Tracheal epithelial cell (primary cell): ENCODE data around the gene PRR20B. TPM values are rescaled to one million over a fixed set of nuclear protein-coding genes. Genes with fewer than 3 reads are reported as not detected.

ENCODE experiments used
- total RNA-seq: library from RNA; depleted of rRNA; stranded (reverse); fragments of >200 nt; gene quantifications from 2 replicates; pipeline ENCODE4 v1.2.1, GENCODE V29; 2014

PRR20B gene
- not detected in 2 replicates for total RNA-seq

GRCh38 chr13:57147188-57147587 is at the start of gene PRR20B:
TSS of gene PRR20B (plus strand) at chr13:57147488. CDS start at chr13:57147875, 387 bp downstream.

GRCh38 chr13:57140235-57140968 is 6.9 kb upstream of the PRR20B start, which contains the start of gene PRR20A:
TSS of gene PRR20A (plus strand) at chr13:57140918. CDS start at chr13:57141305, 387 bp downstream.

DNA sequence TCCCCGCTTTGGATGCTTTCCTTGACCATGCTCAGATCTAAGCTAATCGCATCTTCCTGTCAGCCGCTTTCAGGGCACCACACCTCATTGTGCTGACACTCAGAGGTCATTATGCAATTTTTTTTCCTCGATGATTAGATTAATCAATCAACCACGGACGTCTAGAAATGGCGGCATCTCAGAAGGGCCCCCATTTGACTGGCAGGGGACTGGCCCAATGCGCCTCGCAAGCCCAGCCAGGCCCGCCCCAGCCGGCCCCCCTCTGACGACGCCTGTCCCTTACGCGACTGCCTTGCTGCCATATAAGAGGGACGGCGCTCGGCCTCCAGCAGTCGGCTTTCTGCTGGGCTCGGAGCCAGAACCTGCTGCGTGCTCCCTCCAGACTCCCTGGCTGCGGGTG is 6.5 kb downstream of the PRR20B start, which contains the start of gene PRR20C:
PRR20C (plus strand) TSS at position 301 of the 400 bp plus-strand sequence. CDS start 387 bp downstream, outside the sequence.

DNA sequence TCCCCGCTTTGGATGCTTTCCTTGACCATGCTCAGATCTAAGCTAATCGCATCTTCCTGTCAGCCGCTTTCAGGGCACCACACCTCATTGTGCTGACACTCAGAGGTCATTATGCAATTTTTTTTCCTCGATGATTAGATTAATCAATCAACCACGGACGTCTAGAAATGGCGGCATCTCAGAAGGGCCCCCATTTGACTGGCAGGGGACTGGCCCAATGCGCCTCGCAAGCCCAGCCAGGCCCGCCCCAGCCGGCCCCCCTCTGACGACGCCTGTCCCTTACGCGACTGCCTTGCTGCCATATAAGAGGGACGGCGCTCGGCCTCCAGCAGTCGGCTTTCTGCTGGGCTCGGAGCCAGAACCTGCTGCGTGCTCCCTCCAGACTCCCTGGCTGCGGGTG is 13.0 kb downstream of the PRR20B start, which contains the start of gene PRR20D:
PRR20D (plus strand) TSS at position 301 of the 400 bp plus-strand sequence. CDS start 387 bp downstream, outside the sequence.

DNA sequence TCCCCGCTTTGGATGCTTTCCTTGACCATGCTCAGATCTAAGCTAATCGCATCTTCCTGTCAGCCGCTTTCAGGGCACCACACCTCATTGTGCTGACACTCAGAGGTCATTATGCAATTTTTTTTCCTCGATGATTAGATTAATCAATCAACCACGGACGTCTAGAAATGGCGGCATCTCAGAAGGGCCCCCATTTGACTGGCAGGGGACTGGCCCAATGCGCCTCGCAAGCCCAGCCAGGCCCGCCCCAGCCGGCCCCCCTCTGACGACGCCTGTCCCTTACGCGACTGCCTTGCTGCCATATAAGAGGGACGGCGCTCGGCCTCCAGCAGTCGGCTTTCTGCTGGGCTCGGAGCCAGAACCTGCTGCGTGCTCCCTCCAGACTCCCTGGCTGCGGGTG is 19.6 kb downstream of the PRR20B start, which contains the start of gene PRR20E:
PRR20E (plus strand) TSS at position 301 of the 400 bp plus-strand sequence. CDS start 387 bp downstream, outside the sequence.

Other genes with a start within 250 kb of the PRR20B start
- not detected in 2 replicates for gene PRR20A, start 6.6 kb upstream of the PRR20B start, total RNA-seq
- gene PRR20C, start 6.6 kb downstream of the PRR20B start, total RNA-seq: not detected in 2 replicates
- gene PRR20D, start 13.1 kb downstream of the PRR20B start, total RNA-seq: not detected in 2 replicates
- gene PRR20E, start 19.7 kb downstream of the PRR20B start, total RNA-seq: not detected in 2 replicates